NCI-H2081 (cell line): ENCODE measurements around the gene DIAPH1.
A peak's percentile ranks its signal among the peaks of the same experiment; 100 is the strongest.

ENCODE experiments used
- DNase-seq, 2 experiments: peaks; one replicate each; lab custom pipeline; 2025; lab: John Stamatoyannopoulos, UW

DIAPH1 gene

GRCh38 chr5:141484310-141484640 is 134.5 kb downstream of the DIAPH1 start:
- DNase-seq: no peak

GRCh38 chr5:141483902-141484301 is 134.9 kb downstream of the DIAPH1 start:
- DNase-seq: no peak

DNA sequence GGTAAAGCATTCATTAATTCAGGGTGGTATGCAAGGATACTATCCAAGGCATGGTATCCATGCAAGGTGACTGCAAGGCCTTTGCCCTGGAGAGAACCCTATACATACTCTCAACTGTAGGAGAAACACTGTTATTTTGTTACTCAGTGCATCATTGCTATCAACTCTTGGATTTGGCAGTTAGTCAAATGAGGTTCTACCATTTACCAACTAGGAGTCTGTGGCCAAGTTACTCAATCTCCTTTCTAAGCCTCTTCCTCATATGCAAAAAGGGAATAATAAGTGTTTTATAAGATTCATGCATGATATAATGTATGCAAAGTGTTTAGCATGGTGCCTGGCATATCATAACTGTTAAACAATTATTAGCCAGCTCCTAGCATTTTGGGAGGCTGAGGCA is 139.0 kb downstream of the DIAPH1 start:
- no peak for DNase-seq

GRCh38 chr5:141478321-141478945 is 140.4 kb downstream of the DIAPH1 start:
- no peak for DNase-seq

- no peak for DNase-seq
Observed at GRCh38 chr5:141477815-141478214, 141.0 kb downstream of the DIAPH1 start.

DNA sequence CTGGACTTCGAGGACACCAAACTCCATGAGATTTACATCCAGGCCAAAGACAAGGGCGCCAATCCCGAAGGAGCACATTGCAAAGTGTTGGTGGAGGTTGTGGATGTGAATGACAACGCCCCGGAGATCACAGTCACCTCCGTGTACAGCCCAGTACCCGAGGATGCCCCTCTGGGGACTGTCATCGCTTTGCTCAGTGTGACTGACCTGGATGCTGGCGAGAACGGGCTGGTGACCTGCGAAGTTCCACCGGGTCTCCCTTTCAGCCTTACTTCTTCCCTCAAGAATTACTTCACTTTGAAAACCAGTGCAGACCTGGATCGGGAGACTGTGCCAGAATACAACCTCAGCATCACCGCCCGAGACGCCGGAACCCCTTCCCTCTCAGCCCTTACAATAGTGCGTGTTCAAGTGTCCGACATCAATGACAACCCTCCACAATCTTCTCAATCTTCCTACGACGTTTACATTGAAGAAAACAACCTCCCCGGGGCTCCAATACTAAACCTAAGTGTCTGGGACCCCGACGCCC is 141.7 kb downstream of the DIAPH1 start:
- no peak for DNase-seq

DNA sequence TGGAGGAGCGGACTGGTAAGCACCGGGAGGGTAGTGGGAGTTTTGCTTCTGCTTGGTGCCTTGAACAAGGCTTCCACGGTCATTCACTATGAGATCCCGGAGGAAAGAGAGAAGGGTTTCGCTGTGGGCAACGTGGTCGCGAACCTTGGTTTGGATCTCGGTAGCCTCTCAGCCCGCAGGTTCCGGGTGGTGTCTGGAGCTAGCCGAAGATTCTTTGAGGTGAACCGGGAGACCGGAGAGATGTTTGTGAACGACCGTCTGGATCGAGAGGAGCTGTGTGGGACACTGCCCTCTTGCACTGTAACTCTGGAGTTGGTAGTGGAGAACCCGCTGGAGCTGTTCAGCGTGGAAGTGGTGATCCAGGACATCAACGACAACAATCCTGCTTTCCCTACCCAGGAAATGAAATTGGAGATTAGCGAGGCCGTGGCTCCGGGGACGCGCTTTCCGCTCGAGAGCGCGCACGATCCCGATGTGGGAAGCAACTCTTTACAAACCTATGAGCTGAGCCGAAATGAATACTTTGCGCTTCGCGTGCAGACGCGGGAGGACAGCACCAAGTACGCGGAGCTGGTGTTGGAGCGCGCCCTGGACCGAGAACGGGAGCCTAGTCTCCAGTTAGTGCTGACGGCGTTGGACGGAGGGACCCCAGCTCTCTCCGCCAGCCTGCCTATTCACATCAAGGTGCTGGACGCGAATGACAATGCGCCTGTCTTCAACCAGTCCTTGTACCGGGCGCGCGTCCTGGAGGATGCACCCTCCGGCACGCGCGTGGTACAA is 142.5 kb downstream of the DIAPH1 start:
- DNase-seq: peak; percentile 23 to 45

DNA sequence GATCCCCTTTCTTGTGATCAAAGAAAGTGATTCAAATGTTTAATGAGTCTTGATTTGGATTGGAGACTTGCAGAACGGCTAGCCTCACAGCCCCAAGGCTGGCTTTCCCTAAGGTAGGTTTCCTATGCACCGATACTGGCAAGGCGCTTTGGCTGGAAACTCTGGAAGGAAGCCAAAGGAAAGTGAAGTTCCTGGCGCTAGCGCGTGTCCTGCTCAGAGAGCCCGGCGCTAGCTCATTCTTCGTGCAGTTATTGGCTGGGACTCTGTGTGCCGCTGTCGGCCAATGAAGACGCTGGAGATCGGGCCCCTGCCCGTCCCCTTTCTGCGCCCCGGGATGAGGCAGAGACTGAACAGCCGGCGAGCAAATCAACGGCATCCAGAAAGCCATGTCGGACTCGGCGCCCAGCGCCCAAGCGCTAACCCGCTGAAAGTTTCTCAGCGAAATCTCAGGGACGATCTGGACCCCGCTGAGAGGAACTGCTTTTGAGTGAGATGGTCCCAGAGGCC is 143.1 kb downstream of the DIAPH1 start, which contains the start of gene PCDHGC3:
Gene PCDHGC3, plus strand, starts transcription at position 342 of the 507 bp plus-strand sequence. Its CDS starts 151 bp downstream, at position 493.
- DNase-seq: peak; percentile 56 to 80

- DNase-seq: no peak
Observed at GRCh38 chr5:141465351-141465750, 153.4 kb downstream of the DIAPH1 start.
